HepG2 (cell line): Measurements from ENCODE around the gene ZNF146. TPM values are rescaled to one million over a fixed set of nuclear protein-coding genes. Genes with fewer than 3 reads are reported as not detected.

Experiments
- ATAC-seq: fragments of 200-7000 bp; cut with Tn5 transposase; 3 replicates; pipeline ENCODE4 v1.9.1; 2020; ENCODE audit warnings: mild to moderate bottlenecking, moderate library complexity
- BruUV-seq: library from RNA; stranded (reverse); fragments of 400-500 nt; replicated peaks from 2 replicates; lab custom pipeline; 2021; lab: Mats Ljungman, UMichigan
- CTCF ChIA-PET: fragments of 300-600 bp; formaldehyde crosslinking; extraction: SDS; loops from one replicate; lab custom pipeline; 2021; ENCODE audit warnings: low total read pairs, inconsistent platforms, low intra/inter-chr PET ratio; lab: Yijun Ruan, JAX
- POLR2A ChIA-PET: fragments of 350-600 bp; sonication (Branson Sonifier 250); formaldehyde crosslinking; loops from one replicate; lab custom pipeline; 2020; ENCODE audit warnings: antibody characterized with exemption, inconsistent platforms; lab: Yijun Ruan, JAX
- DNase-seq: peaks from one replicate; pipeline ENCODE4 v3.0.0-alpha.2; 2015; ENCODE audit warnings: low spot score
- FAIRE-seq: peaks from 3 replicates; lab custom pipeline; 2011; peaks lifted over from hg19 to GRCh38; lab: Jason Lieb, UNC
- H2AFZ ChIP-seq: one replicate; pipeline ENCODE4 v1.6.1; 2011; ENCODE audit warnings: low read length, inconsistent platforms
- H3K27ac ChIP-seq: fragments of 300-600 bp; 3 replicates; pipeline ENCODE4 v1.8.0; 2011; ENCODE audit warnings: mixed run types, mild to moderate bottlenecking, mixed read lengths, low read length, inconsistent platforms; ENCODE audit not compliant: insufficient read depth; ENCODE audit errors: extremely low read length
- H3K27me3 ChIP-seq, 2 experiments: fragments of 200-600 bp in 1 of 2; 2 replicates in 1 of 2; 3 replicates in 1 of 2; pipeline versions ENCODE4 v1.6.0 to v1.8.0; 2011; ENCODE audit warnings: low read length in 2 of 2, mild to moderate bottlenecking in 2 of 2, moderate library complexity in 2 of 2, inconsistent platforms in 1 of 2; ENCODE audit not compliant: insufficient read depth in 2 of 2, control insufficient read depth in 1 of 2
- H3K36me3 ChIP-seq, 2 experiments: fragments of 200-600 bp in 1 of 2; replicated peaks in 1 of 2; 2 replicates in 1 of 2; 3 replicates in 1 of 2; pipeline versions ENCODE4 v1.5.1 to v1.8.0; 2011; ENCODE audit warnings: low read length in 2 of 2, inconsistent platforms in 1 of 2; ENCODE audit not compliant: insufficient read depth in 2 of 2, control insufficient read depth in 1 of 2
- H3K4me1 ChIP-seq: 2 replicates; pipeline ENCODE4 v1.5.1; 2012; ENCODE audit warnings: low read length, inconsistent platforms; ENCODE audit not compliant: insufficient read depth
- H3K4me2 ChIP-seq: 2 replicates; pipeline ENCODE4 v1.6.0; 2011; ENCODE audit warnings: low read depth, low read length, inconsistent platforms
- H3K4me3 ChIP-seq, 3 experiments: fragments of 200-600 bp in 1 of 3; sonication (generic), shearing (Covaris generic) in 1 of 3; replicated peaks in 1 of 3; 2 replicates each; pipeline ENCODE4 v1.5.1; 2011 to 2016; ENCODE audit warnings: low read length in 3 of 3, inconsistent platforms in 2 of 3, low read depth in 2 of 3, mild to moderate bottlenecking in 2 of 3, control low read depth in 1 of 3, mixed read lengths in 1 of 3; ENCODE audit not compliant: insufficient read depth in 1 of 3
- H3K79me2 ChIP-seq: one replicate; pipeline ENCODE4 v1.6.1; 2011; ENCODE audit warnings: low read length, inconsistent platforms; ENCODE audit not compliant: insufficient read depth
- H3K9ac ChIP-seq: 2 replicates; pipeline ENCODE4 v1.6.0; 2011; ENCODE audit warnings: mild to moderate bottlenecking, low read depth, low read length, inconsistent platforms; ENCODE audit not compliant: insufficient read depth
- H3K9me3 ChIP-seq: 2 replicates; pipeline ENCODE4 v1.5.1; 2012; ENCODE audit warnings: mild to moderate bottlenecking, low read length
- H4K20me1 ChIP-seq: 2 replicates; pipeline ENCODE4 v1.6.0; 2011; ENCODE audit warnings: inconsistent platforms, mild to moderate bottlenecking, low read length, moderate library complexity; ENCODE audit not compliant: insufficient read depth
- CAMTA2 ChIP-seq: sonication (generic); formaldehyde crosslinking; IDR thresholded peaks from 2 replicates; pipeline ENCODE4 v1.4.0; 2020; ENCODE audit warnings: mild to moderate bottlenecking, missing genetic modification reagents, borderline replicate concordance
- ELF4 ChIP-seq: sonication (generic); formaldehyde crosslinking; IDR thresholded peaks from 2 replicates; pipeline ENCODE4 v1.5.0; 2020; ENCODE audit warnings: missing genetic modification reagents, mild to moderate bottlenecking, moderate library complexity, borderline replicate concordance
- HMGXB3 ChIP-seq: sonication (generic); formaldehyde crosslinking; IDR thresholded peaks from 2 replicates; pipeline ENCODE4 v1.4.0; 2020; ENCODE audit warnings: missing genetic modification reagents, borderline replicate concordance
- ZBTB20 ChIP-seq: sonication (generic); formaldehyde crosslinking; IDR thresholded peaks from 2 replicates; pipeline ENCODE4 v1.8.1; 2023; ENCODE audit warnings: missing genetic modification reagents, low read depth, mild to moderate bottlenecking, borderline replicate concordance
- ZNF343 ChIP-seq: sonication (generic); formaldehyde crosslinking; IDR thresholded peaks from 2 replicates; pipeline ENCODE4 v1.4.0; 2020; ENCODE audit warnings: mild to moderate bottlenecking, missing genetic modification reagents
- ZNF709 ChIP-seq: sonication (generic); formaldehyde crosslinking; IDR thresholded peaks from 2 replicates; pipeline ENCODE4 v1.5.0; 2020; ENCODE audit warnings: mild to moderate bottlenecking, missing genetic modification reagents
- WGBS: methylation state at CpG from one replicate; pipeline ENCODE4 v1.1.6; 2017; ENCODE audit warnings: low lambda C conversion rate; 5-methylcytosine and 5-hydroxymethylcytosine counted together
- in situ Hi-C: cut with HindIII; loops from 2 replicates; pipeline ENCODE4 v1.10.0; 2017; ENCODE audit warnings: low pct_unique_long_range_greater_than_20kb; ENCODE audit not compliant: extremely low pct_ligation_motif_present
- intact Hi-C: fragments of 100-400 bp; cut with micrococcal nuclease; formaldehyde crosslinking; loops from one replicate; pipeline ENCODE4 v1.10.0; 2022; ENCODE audit not compliant: unreplicated experiment
- polyA plus RNA-seq, 8 experiments: library from polyadenylated mRNA; depleted of rRNA in 3 of 8; stranded (reverse) in 7 of 8; unstranded in 1 of 8; fragments of >200 nt; fragmentation: Illumina TruSeq in 4 of 8; extraction: Trizol in 4 of 8; gene quantifications; 2 replicates each; pipeline versions ENCODE4 v1.2.1 to v1.2.3, GENCODE V29; 2011 to 2016; ENCODE audit warnings: low read depth in 4 of 8, missing spikeins in 1 of 8, mixed read lengths in 1 of 8; ENCODE audit not compliant: insufficient read depth in 1 of 8
- total RNA-seq, 5 experiments: library from RNA; depleted of rRNA; stranded (reverse); fragments of >200 nt; fragmentation: Illumina TruSeq; extraction: Trizol; gene quantifications; 2 replicates each; pipeline ENCODE4 v1.2.3, GENCODE V29; 2016; ENCODE audit warnings: low read depth in 1 of 5
- TF ChIP-seq, protein P1 (sequence below): sonication (generic); formaldehyde crosslinking; IDR thresholded peaks from 2 replicates; pipeline ENCODE4 v1.4.0; 2020; ENCODE audit warnings: mild to moderate bottlenecking, missing genetic modification reagents
- TF ChIP-seq, protein P2 (sequence below): sonication (generic); formaldehyde crosslinking; IDR thresholded peaks from 2 replicates; pipeline ENCODE4 v1.8.1; 2023; ENCODE audit warnings: mild to moderate bottlenecking, moderate library complexity, missing genetic modification reagents

The ZNF146 gene
- total and polyA plus RNA-seq, 2 of the 13 experiments (the other 11 are each of a cell fraction or from before 2014, with no cell fraction given) = 28.4 to 52.7 TPM

DNA sequence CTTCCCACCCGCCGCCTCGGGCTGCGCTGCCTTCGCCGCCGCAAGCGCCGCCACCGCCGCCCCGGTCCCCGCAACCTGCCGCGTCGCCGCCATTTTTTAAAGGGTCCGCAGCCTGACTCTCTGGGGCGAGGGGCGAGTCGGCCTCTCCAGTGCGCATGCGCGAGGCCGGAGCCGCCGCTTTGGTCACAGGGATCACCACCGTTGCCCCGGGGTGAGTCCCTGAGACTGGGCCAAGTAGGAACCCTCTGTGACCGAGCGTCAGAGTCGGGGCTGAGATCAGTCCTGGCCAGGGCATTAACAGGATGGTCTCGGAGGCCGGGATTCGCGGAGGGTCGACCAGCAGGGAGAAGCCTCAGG lies 42.6 kb downstream of the ZNF146 start:
- Histone ChIP-seq H3K4me2 (no peak overlapping the region), H2AFZ (no peak overlapping the region), H3K4me3 (no peak overlapping the region), H3K27me3 (no peaks in the 10 kb centered on the region), H3K9me3 (no peaks in the 10 kb centered on the region), H3K36me3 (no peaks in the 10 kb centered on the region), H3K27ac (no peak overlapping the region), H4K20me1 (no peaks in the 10 kb centered on the region), H3K79me2 (no peaks in the 10 kb centered on the region), H3K4me1 (no peaks in the 10 kb centered on the region), H3K9ac (no peak overlapping the region)
- CTCF ChIA-PET = no interaction called here
- BruUV-seq = no TSS peak
- DNase-seq (no peak), FAIRE-seq (no peak), ATAC-seq (no peak)
- TF ChIP-seq ELF4 (no peak), ZBTB20 (no peak), CAMTA2 (CRISPR knock-in tag) (no peak), ZNF709 (CRISPR knock-in tag) (no peak), ZNF343 (no peak), HMGXB3 (CRISPR knock-in tag) (no peak)
- TF ChIP-seq, protein P1, sequence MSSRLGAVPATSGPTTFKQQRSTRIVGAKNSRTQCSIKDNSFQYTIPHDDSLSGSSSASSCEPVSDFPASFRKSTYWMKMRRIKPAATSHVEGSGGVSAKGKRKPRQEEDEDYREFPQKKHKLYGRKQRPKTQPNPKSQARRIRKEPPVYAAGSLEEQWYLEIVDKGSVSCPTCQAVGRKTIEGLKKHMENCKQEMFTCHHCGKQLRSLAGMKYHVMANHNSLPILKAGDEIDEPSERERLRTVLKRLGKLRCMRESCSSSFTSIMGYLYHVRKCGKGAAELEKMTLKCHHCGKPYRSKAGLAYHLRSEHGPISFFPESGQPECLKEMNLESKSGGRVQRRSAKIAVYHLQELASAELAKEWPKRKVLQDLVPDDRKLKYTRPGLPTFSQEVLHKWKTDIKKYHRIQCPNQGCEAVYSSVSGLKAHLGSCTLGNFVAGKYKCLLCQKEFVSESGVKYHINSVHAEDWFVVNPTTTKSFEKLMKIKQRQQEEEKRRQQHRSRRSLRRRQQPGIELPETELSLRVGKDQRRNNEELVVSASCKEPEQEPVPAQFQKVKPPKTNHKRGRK (CRISPR knock-in tag) = no peak
- TF ChIP-seq, protein P2, sequence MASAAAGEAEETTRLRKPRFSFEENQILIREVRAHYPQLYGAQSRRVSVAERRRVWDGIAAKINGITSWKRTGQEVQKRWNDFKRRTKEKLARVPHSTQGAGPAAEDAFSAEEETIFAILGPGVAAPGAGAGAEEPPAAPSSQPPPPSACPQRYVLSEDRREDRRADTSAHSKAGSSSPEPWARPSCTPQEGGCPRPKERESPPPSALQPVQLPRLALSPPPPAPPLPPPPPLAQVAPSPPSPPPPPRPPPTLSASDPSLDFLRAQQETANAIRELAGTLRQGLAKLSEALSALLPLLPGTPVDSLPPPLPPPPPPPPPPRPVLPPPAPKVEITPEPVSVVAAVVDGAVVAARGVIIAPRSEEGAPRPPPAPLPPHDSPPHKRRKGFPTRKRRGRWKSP (CRISPR knock-in tag) = no peak
- WGBS = 89% methylated on average over 37 of the region's 37 CpGs
- POLR2A ChIA-PET = no interaction called here
- in situ Hi-C loops = no loop called here
- intact Hi-C loops = no loop called here
